AG04450 (cell line): Measurements from ENCODE around the gene PPP1R2C. TPM values are rescaled to one million over a fixed set of nuclear protein-coding genes. Genes with fewer than 3 reads are reported as not detected.

Experiments used
- CTCF ChIA-PET: fragments of 300-600, 350-600 bp; formaldehyde crosslinking; extraction: SDS; loops from one replicate; lab custom pipeline; 2022; ENCODE audit warnings: antibody characterized with exemption, inconsistent platforms; lab: Charles Lee
- POLR2A ChIA-PET: fragments of 350-600 bp; formaldehyde crosslinking; extraction: SDS; loops from one replicate; lab custom pipeline; 2021; ENCODE audit warnings: antibody characterized with exemption, inconsistent platforms; lab: Yijun Ruan, JAX
- DNase-seq: peaks from one replicate; pipeline ENCODE4 v3.0.0-alpha.2; 2011; ENCODE audit warnings: low read depth, low spot score
- H3K27ac ChIP-seq: one replicate; pipeline ENCODE4 v1.5.1; 2012; ENCODE audit warnings: low read depth, low read length, control low read depth
- H3K27me3 ChIP-seq: one replicate; pipeline ENCODE4 v1.6.0; 2012; ENCODE audit warnings: low read length; ENCODE audit not compliant: control insufficient read depth, insufficient read depth
- H3K4me3 ChIP-seq: 2 replicates; pipeline ENCODE4 v1.5.1; 2011; ENCODE audit warnings: mild to moderate bottlenecking, low read depth, low read length, control low read depth
- H3K9me3 ChIP-seq: 2 replicates; pipeline ENCODE4 v1.5.1; 2012; ENCODE audit warnings: low read length; ENCODE audit not compliant: control insufficient read depth, insufficient read depth
- polyA plus RNA-seq: library from polyadenylated mRNA; depleted of rRNA; stranded (reverse); fragments of >200 nt; gene quantifications from 2 replicates; pipeline ENCODE4 v1.2.3, GENCODE V29; 2011
- TF ChIP-seq, protein P1 (sequence below): IDR thresholded peaks from 2 replicates; pipeline ENCODE4 v1.5.1; 2011; ENCODE audit warnings: low read depth, low read length, control low read depth, inconsistent platforms

Gene PPP1R2C
- polyA plus RNA-seq, 1 experiment: not detected

DNA sequence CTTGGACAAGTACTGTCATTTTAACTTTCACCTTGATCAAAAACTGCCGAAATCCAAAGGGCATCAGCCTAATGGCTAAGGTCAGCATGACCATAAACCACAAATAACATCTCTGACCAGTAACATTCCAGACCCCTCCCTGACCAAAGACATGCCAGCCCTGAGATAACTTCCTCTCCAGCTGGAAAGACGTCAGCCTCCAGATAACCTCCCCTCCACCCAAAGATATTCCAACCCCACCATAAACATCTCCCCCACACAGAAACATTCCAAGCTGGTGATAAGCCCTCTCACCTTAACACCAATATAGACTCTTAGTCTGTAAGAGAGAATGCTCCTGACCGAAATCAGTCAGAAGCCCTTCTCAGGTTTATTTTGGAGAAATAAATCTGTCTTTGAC is 7.4 kb downstream of the PPP1R2C start:
- Histone ChIP-seq H3K9me3 (no peaks in the 10 kb centered on the region), H3K4me3 (no peak overlapping the region), H3K27ac (no peak overlapping the region), H3K27me3 (no peaks in the 10 kb centered on the region)
- TF ChIP-seq, protein P1, sequence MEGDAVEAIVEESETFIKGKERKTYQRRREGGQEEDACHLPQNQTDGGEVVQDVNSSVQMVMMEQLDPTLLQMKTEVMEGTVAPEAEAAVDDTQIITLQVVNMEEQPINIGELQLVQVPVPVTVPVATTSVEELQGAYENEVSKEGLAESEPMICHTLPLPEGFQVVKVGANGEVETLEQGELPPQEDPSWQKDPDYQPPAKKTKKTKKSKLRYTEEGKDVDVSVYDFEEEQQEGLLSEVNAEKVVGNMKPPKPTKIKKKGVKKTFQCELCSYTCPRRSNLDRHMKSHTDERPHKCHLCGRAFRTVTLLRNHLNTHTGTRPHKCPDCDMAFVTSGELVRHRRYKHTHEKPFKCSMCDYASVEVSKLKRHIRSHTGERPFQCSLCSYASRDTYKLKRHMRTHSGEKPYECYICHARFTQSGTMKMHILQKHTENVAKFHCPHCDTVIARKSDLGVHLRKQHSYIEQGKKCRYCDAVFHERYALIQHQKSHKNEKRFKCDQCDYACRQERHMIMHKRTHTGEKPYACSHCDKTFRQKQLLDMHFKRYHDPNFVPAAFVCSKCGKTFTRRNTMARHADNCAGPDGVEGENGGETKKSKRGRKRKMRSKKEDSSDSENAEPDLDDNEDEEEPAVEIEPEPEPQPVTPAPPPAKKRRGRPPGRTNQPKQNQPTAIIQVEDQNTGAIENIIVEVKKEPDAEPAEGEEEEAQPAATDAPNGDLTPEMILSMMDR: no peak
- ChIA-PET CTCF (no interaction called here), POLR2A (no interaction called here)
- DNase-seq: no peak

DNA sequence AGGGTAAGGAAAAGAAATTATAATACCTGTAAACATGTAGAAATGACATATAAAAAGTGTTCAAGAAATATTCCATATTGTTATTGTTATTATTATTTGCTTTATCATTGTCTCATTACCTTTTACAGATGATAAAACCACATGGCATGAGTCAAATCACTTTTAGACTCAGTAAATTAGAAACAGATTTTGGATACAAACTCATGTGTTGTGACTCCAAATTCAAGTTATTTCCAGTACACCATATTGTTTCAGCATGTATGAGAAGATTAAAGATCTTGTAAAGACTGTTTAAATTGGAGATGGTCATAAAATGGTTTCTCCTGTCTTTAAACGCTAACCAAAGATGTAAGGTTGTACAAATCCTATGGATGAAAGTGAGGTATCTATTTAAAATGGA is 18.1 kb downstream of the PPP1R2C start:
- ChIA-PET CTCF (no interaction called here), POLR2A (no interaction called here)
- DNase-seq: no peak
- Histone ChIP-seq H3K9me3 (no peaks in the 10 kb centered on the region), H3K27me3 (no peaks in the 10 kb centered on the region), H3K4me3 (no peak overlapping the region), H3K27ac (no peak overlapping the region)
- TF ChIP-seq, protein P1: no peak

DNA sequence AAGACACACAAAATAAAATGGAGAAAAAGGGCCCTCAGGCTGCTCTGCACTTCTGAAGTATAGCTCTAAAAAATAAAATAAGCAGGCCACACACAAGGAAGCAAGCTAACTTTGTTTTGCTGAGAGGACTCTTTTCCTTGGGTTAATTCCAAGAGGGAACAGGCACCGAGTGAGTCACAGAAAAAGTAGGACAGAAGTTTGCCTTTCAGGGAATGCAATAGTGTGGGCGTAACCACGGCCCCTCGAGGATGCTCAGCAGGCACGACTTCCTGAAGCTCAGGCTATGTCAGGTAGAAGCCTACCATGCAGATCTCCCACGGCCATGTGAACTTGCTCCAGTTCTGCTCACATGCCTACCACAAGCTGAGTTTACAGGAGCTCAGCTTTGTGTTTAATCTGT is 22.1 kb downstream of the PPP1R2C start:
- no peak for DNase-seq
- ChIA-PET CTCF (no interaction called here), POLR2A (no interaction called here)
- TF ChIP-seq, protein P1: no peak
- Histone ChIP-seq H3K27ac (no peak overlapping the region), H3K27me3 (no peaks in the 10 kb centered on the region), H3K4me3 (no peak overlapping the region), H3K9me3 (no peaks in the 10 kb centered on the region)

DNA sequence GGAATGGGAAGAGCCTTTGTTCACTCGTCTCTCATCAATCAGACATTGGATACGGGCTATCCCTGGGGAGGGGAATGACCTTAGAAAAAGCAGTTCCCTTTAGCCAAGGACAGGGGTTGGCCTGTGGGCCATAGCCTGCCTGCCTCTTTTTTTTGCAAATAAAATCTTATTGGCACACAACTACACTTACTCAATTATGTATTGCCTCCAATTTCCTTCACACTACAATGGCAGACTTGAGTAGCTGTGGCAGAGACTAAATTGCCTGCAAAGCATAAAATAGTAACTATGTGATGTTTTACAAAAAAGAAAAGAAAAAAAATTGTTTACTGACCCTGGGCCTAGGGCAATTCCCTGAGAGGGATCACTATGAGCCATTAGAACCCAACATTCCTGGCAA is 23.4 kb downstream of the PPP1R2C start:
- Histone ChIP-seq H3K27me3 (no peaks in the 10 kb centered on the region), H3K9me3 (no peaks in the 10 kb centered on the region), H3K27ac (no peak overlapping the region), H3K4me3 (no peak overlapping the region)
- CTCF ChIA-PET: no interaction called here
- TF ChIP-seq, protein P1: no peak
- no peak for DNase-seq
- POLR2A ChIA-PET: no interaction called here

DNA sequence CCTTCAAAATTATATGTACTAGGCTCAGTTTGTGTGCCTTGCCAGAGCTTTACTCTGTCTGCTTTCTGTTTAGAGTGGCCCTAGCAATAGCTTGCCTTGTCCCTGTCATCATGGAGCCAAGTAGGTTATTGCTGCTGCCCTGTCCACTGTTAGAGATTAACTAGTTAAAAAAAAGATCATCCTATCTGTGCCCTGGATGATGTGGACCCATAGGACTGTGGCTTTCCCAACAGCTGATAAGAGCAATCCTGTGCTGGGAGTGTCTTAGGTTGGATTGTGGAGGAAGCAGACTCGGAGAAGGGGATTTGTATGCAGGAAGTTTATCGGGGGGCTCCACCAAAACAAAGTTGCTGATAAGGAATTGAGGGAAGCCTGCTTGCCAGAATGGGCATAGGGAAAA is 23.8 kb downstream of the PPP1R2C start:
- no peak overlapping the region for H3K27ac ChIP-seq
- ChIA-PET CTCF (no interaction called here), POLR2A (no interaction called here)
- no peaks in the 10 kb centered on the region for H3K9me3 ChIP-seq
- no peak for DNase-seq
- TF ChIP-seq, protein P1: no peak
- no peak overlapping the region for H3K4me3 ChIP-seq
- no peaks in the 10 kb centered on the region for H3K27me3 ChIP-seq
